ENCODE data around the gene TAF8.

DNA sequence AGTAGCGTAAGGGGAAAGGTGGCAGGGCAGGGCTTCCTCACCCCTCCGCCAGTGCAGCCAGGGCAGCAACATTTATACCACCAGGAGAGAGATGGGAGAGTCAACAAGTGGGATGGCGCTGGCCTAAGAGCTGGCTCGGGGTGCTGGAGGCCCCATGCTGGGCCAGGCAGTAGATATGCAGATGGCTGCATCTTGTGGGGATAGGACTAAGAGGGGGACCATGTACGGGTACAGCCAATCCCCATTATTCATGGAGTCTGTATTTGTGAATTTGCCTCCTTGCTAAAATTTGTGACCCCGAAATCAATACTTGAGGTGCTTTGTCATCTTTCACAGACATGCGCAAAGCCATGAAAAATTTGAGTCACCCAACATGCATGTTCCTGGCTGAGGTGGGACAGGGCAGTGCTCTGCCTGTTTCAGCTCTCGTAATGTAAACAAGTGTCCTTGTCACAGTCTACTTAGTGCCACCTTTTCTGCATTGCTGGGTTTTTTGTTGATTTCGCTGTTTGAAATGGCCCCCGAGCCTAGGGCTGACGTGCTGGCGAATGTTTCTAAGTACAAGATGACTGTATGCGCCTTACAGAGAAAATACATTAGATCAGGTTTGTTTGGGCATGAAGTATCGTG is 27.5 kb upstream of the TAF8 start:
- no peak for TF ChIP-seq POLR2AphosphoS5 (IDR thresholded peaks at IDR 0.05; ENCODE audit: low read depth, low read length)
- TF ChIP-seq, protein P1, sequence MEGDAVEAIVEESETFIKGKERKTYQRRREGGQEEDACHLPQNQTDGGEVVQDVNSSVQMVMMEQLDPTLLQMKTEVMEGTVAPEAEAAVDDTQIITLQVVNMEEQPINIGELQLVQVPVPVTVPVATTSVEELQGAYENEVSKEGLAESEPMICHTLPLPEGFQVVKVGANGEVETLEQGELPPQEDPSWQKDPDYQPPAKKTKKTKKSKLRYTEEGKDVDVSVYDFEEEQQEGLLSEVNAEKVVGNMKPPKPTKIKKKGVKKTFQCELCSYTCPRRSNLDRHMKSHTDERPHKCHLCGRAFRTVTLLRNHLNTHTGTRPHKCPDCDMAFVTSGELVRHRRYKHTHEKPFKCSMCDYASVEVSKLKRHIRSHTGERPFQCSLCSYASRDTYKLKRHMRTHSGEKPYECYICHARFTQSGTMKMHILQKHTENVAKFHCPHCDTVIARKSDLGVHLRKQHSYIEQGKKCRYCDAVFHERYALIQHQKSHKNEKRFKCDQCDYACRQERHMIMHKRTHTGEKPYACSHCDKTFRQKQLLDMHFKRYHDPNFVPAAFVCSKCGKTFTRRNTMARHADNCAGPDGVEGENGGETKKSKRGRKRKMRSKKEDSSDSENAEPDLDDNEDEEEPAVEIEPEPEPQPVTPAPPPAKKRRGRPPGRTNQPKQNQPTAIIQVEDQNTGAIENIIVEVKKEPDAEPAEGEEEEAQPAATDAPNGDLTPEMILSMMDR (IDR thresholded peaks at IDR 0.05), result no peak
- TF ChIP-seq, protein P2, sequence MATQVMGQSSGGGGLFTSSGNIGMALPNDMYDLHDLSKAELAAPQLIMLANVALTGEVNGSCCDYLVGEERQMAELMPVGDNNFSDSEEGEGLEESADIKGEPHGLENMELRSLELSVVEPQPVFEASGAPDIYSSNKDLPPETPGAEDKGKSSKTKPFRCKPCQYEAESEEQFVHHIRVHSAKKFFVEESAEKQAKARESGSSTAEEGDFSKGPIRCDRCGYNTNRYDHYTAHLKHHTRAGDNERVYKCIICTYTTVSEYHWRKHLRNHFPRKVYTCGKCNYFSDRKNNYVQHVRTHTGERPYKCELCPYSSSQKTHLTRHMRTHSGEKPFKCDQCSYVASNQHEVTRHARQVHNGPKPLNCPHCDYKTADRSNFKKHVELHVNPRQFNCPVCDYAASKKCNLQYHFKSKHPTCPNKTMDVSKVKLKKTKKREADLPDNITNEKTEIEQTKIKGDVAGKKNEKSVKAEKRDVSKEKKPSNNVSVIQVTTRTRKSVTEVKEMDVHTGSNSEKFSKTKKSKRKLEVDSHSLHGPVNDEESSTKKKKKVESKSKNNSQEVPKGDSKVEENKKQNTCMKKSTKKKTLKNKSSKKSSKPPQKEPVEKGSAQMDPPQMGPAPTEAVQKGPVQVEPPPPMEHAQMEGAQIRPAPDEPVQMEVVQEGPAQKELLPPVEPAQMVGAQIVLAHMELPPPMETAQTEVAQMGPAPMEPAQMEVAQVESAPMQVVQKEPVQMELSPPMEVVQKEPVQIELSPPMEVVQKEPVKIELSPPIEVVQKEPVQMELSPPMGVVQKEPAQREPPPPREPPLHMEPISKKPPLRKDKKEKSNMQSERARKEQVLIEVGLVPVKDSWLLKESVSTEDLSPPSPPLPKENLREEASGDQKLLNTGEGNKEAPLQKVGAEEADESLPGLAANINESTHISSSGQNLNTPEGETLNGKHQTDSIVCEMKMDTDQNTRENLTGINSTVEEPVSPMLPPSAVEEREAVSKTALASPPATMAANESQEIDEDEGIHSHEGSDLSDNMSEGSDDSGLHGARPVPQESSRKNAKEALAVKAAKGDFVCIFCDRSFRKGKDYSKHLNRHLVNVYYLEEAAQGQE (IDR thresholded peaks at IDR 0.05; ENCODE audit: insufficient read depth in 1 of 2, low read depth in 2 of 2, low read length in 1 of 2), result no peak

Data from Panc1 (cell line).